ENCODE measurements around the gene PCDH15. TPM values are rescaled to one million over a fixed set of nuclear protein-coding genes. Genes with fewer than 3 reads are reported as not detected.

PCDH15 gene
- total and polyA plus RNA-seq, 2 of the 8 experiments (the other 6 are each of a cell fraction or from before 2014, with no cell fraction given) = 0.11 TPM; not detected in 1

DNA sequence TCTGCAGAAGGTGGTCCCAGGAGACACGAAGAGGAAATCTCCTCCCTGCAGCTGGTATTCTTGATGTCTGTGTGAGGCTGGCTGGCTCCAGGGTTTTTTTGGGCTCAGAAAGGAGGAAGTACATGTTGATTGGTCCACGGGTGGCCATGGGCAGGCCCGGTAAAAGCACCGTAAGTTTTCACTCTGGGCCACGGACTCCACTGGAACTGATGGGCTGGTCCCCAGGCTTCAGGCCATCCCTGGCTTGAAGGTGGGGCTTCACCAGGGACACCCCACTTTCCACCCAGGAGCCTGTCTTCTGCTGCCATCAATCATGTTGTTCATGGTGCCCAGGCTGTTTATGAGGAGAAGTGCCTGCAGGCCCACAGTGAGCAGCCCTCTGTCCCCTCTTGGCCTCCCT is 736.8 kb downstream of the PCDH15 start:
- Histone ChIP-seq H3K36me3 (ENCODE audit: control insufficient read depth in 2 of 4, insufficient read depth in 4 of 4, low read length in 3 of 4) (no peaks in the 10 kb centered on the region), H2AFZ (ENCODE audit: low read length) (no peak overlapping the region), H3K4ac (replicated peaks; ENCODE audit: insufficient read length, low read depth, low read length) (no peak overlapping the region), H4K20me1 (replicated peaks in 1 of 2; ENCODE audit: control insufficient read depth in 1 of 2, insufficient read depth in 2 of 2, low read length in 2 of 2) (no peaks in the 10 kb centered on the region), H3K4me1 (replicated peaks in 1 of 4; ENCODE audit: control insufficient read depth in 3 of 4, insufficient read depth in 4 of 4, low read length in 3 of 4) (no peaks in the 10 kb centered on the region), H3K4me2 (ENCODE audit: insufficient read depth in 1 of 2, low read depth in 2 of 2, low read length in 2 of 2) (no peak overlapping the region), H3K9ac (replicated peaks in 1 of 4; ENCODE audit: extremely low read depth in 1 of 4, low read depth in 3 of 4, low read length in 3 of 4) (no peak overlapping the region), H2BK15ac (ENCODE audit: low read length) (no peak overlapping the region), H4K5ac (ENCODE audit: insufficient read length, low read depth, low read length) (no peak overlapping the region), H3K27me3 (replicated peaks in 1 of 4; ENCODE audit: control insufficient read depth in 3 of 4, extremely low read depth in 1 of 4, insufficient read depth in 3 of 4, low read length in 3 of 4) (no peaks in the 10 kb centered on the region), H2BK120ac (replicated peaks; ENCODE audit: low read depth, low read length) (no peak overlapping the region), H3K79me2 (ENCODE audit: control insufficient read depth in 1 of 2, insufficient read depth in 2 of 2, low read length in 2 of 2) (no peaks in the 10 kb centered on the region), H4K91ac (replicated peaks; ENCODE audit: insufficient read length, low read length) (no peak overlapping the region), H2BK20ac (ENCODE audit: low read length) (no peak overlapping the region), H3K14ac (ENCODE audit: insufficient read length) (no peak overlapping the region), H3K18ac (ENCODE audit: extremely low read depth, low read length) (no peak overlapping the region), H4K8ac (ENCODE audit: extremely low read depth, insufficient read depth, low read length) (no peak overlapping the region; the same call in 1 of the 2 replicates), H3K9me3 (ENCODE audit: insufficient read depth in 2 of 2, low read depth in 1 of 2, low read length in 1 of 2) (no peaks in the 10 kb centered on the region), H3K23me2 (ENCODE audit: low read depth, low read length) (no peaks in the 10 kb centered on the region), H2AK5ac (ENCODE audit: low read depth, low read length) (no peak overlapping the region), H3K23ac (ENCODE audit: insufficient read length) (no peak overlapping the region), H3K56ac (replicated peaks; ENCODE audit: insufficient read length, low read depth, low read length) (no peak overlapping the region), H2BK5ac (ENCODE audit: low read depth, low read length) (no peak overlapping the region), H3K4me3 (ENCODE audit: extremely low read depth in 1 of 4, insufficient read depth in 2 of 4, low read depth in 3 of 4, low read length in 4 of 4) (no peak overlapping the region), H3K79me1 (ENCODE audit: low read depth, low read length) (no peaks in the 10 kb centered on the region), H2BK12ac (ENCODE audit: low read depth, low read length) (no peak overlapping the region), H3K27ac (ENCODE audit: low read depth, low read length) (no peak overlapping the region)
- ChIA-PET CTCF (ENCODE audit: partially characterized antibody) (no interaction called here), POLR2A (ENCODE audit: partially characterized antibody) (no interaction called here)
- FAIRE-seq (no peak), DNase-seq (ENCODE audit: low read depth in 1 of 2, low spot score in 2 of 2) (no peak)
- WGBS, 2 experiments (ENCODE audit: extremely low coverage in 1 of 2, insufficient coverage in 1 of 2, insufficient read length in 1 of 2, insufficient replicate concordance in 2 of 2, low coverage in 1 of 2, low lambda C conversion rate in 2 of 2, missing lambda C conversion rate in 1 of 2) = 93% methylated on average over 5 of the region's 5 CpGs; no CpG with 5 or more reads in 1 of the 2 experiments
- no peak for TF ChIP-seq RBBP5 (IDR thresholded peaks at IDR 0.05; ENCODE audit: borderline replicate concordance, low read depth, low read length)
- no peak for TF ChIP-seq BACH1 (IDR thresholded peaks at IDR 0.05; ENCODE audit: low read length)
- no peak for TF ChIP-seq HDAC2 (IDR thresholded peaks at IDR 0.05; ENCODE audit: borderline replicate concordance in 1 of 2, low read depth in 2 of 2, low read length in 2 of 2)
- no peak for TF ChIP-seq TAF7 (optimal IDR thresholded peaks at IDR 0.05; ENCODE audit: borderline replicate concordance, low read depth, low read length)
- TF ChIP-seq CBX8 (IDR thresholded peaks at IDR 0.05; ENCODE audit: borderline replicate concordance, low read depth, low read length) = no peak
- no peak for TF ChIP-seq SP1 (IDR thresholded peaks at IDR 0.05; ENCODE audit: low read depth, low read length)
- no peak for TF ChIP-seq SIRT6 (IDR thresholded peaks at IDR 0.05; ENCODE audit: low read length)
- TF ChIP-seq PHF8 (conservative IDR thresholded peaks at IDR 0.05; ENCODE audit: low read depth, low read length) = no peak
- no peak for TF ChIP-seq SUZ12 (IDR thresholded peaks at IDR 0.05; ENCODE audit: low read length)
- no peak for TF ChIP-seq MAFK (IDR thresholded peaks at IDR 0.05; ENCODE audit: low read depth, low read length)
- TF ChIP-seq BRCA1 (IDR thresholded peaks at IDR 0.05; ENCODE audit: low read depth, low read length) = no peak
- TF ChIP-seq KDM4A (IDR thresholded peaks at IDR 0.05; ENCODE audit: low read depth, low read length, severe bottlenecking) = no peak
- TF ChIP-seq JUN (IDR thresholded peaks at IDR 0.05; ENCODE audit: low read depth, low read length) = no peak
- no peak for TF ChIP-seq KDM1A (IDR thresholded peaks at IDR 0.05; ENCODE audit: borderline replicate concordance, low read length)
- TF ChIP-seq GABPA (IDR thresholded peaks at IDR 0.05; ENCODE audit: borderline replicate concordance, insufficient read depth, low read length) = no peak
